Neural progenitor cell (in vitro differentiated cells): Measurements from ENCODE around the gene AHI1. TPM values are rescaled to one million over a fixed set of nuclear protein-coding genes. Genes with fewer than 3 reads are reported as not detected.

Experiments used
- DNase-seq: peaks from one replicate; pipeline ENCODE4 v3.0.0-alpha.2; 2016; ENCODE audit warnings: low spot score
- H2AFZ ChIP-seq: fragments of 200-600 bp; sonication (generic); replicated peaks from 2 replicates; pipeline ENCODE4 v1.6.1; 2016; ENCODE audit warnings: antibody characterized with exemption
- H3F3A ChIP-seq: fragments of 200-600 bp; sonication (generic); 2 replicates; pipeline ENCODE4 v1.6.1; 2016; ENCODE audit warnings: antibody characterized with exemption, low read depth
- H3K27ac ChIP-seq: fragments of 200-600 bp; sonication (generic); 2 replicates; pipeline ENCODE4 v1.5.1; 2016; ENCODE audit warnings: mild to moderate bottlenecking
- H3K27me3 ChIP-seq: fragments of 200-600 bp; sonication (generic); 2 replicates; pipeline ENCODE4 v1.6.1; 2016; ENCODE audit warnings: mild to moderate bottlenecking, moderate library complexity
- H3K36me3 ChIP-seq: fragments of 200-600 bp; sonication (generic); 2 replicates; pipeline ENCODE4 v1.5.1; 2016
- H3K4me1 ChIP-seq: fragments of 200-600 bp; sonication (generic); 2 replicates; pipeline ENCODE4 v1.6.1; 2016; ENCODE audit warnings: mixed run types
- H3K4me2 ChIP-seq: fragments of 200-600 bp; sonication (generic); 2 replicates; pipeline ENCODE4 v1.6.1; 2016
- H3K4me3 ChIP-seq: fragments of 200-600 bp; sonication (generic); 2 replicates; pipeline ENCODE4 v1.5.1; 2016
- H3K79me2 ChIP-seq: fragments of 200-600 bp; sonication (generic); 2 replicates; pipeline ENCODE4 v1.6.1; 2016; ENCODE audit warnings: low read depth
- H3K9ac ChIP-seq: fragments of 200-600 bp; sonication (generic); 2 replicates; pipeline ENCODE4 v1.6.1; 2016
- H3K9me3 ChIP-seq: fragments of 200-600 bp; sonication (generic); 2 replicates; pipeline ENCODE4 v1.5.1; 2016; ENCODE audit warnings: low read depth
- H4K20me1 ChIP-seq: fragments of 200-600 bp; sonication (generic); 2 replicates; pipeline ENCODE4 v1.6.1; 2016; ENCODE audit warnings: low read depth
- H3K27ac Mint-ChIP-seq: 3 replicates; pipeline ENCODE4 v1.8.0; 2021; ENCODE audit warnings: mixed read lengths
- H3K27me3 Mint-ChIP-seq: 2 replicates; pipeline ENCODE4 v1.8.0; 2022; ENCODE audit warnings: low read depth, mild to moderate bottlenecking, inconsistent platforms, moderate library complexity, mixed read lengths; ENCODE audit not compliant: insufficient read depth
- H3K36me3 Mint-ChIP-seq: 3 replicates; pipeline ENCODE4 v1.8.0; 2021; ENCODE audit warnings: mixed read lengths
- H3K4me1 Mint-ChIP-seq: 3 replicates; pipeline ENCODE4 v1.8.0; 2021; ENCODE audit warnings: mixed read lengths
- H3K4me3 Mint-ChIP-seq: 3 replicates; pipeline ENCODE4 v1.8.0; 2021; ENCODE audit warnings: mild to moderate bottlenecking, moderate library complexity, mixed read lengths
- H3K9me3 Mint-ChIP-seq: 3 replicates; pipeline ENCODE4 v1.8.0; 2020; ENCODE audit warnings: mixed read lengths
- CTCF ChIP-seq: fragments of 200-600 bp; sonication (generic); IDR thresholded peaks from 2 replicates; pipeline ENCODE4 v1.5.1; 2017; ENCODE audit warnings: antibody characterized with exemption, mild to moderate bottlenecking
- EZH2 ChIP-seq: fragments of 200-600 bp; sonication (generic); IDR thresholded peaks from 2 replicates; pipeline ENCODE4 v1.6.1; 2017; ENCODE audit warnings: antibody characterized with exemption, mild to moderate bottlenecking, moderate library complexity
- EZH2phosphoT487 ChIP-seq: fragments of 200-600 bp; sonication (generic); IDR thresholded peaks from 2 replicates; pipeline ENCODE4 v1.6.1; 2017; ENCODE audit warnings: antibody characterized with exemption
- total RNA-seq: library from RNA; depleted of rRNA; stranded (reverse); fragments of >200 nt; gene quantifications from 2 replicates; pipeline ENCODE4 v1.2.3, GENCODE V29; 2015; ENCODE audit warnings: low replicate concordance

The AHI1 gene
- total RNA-seq, 1 donor from 2014 or later: 26.2 TPM

- no peaks in the 10 kb centered on the region for H4K20me1 ChIP-seq
- no peak overlapping the region for H3K4me3 Mint-ChIP-seq
- no peaks in the 10 kb centered on the region for H3K9me3 Mint-ChIP-seq
- no peak overlapping the region for H2AFZ ChIP-seq
- no peak for TF ChIP-seq EZH2
- TF ChIP-seq CTCF: no peak
- TF ChIP-seq EZH2phosphoT487: no peak
- H3K36me3 ChIP-seq: peaks cover 6% of the 10 kb centered on the region
- no peaks in the 10 kb centered on the region for H3K4me1 Mint-ChIP-seq
- H3K4me2 ChIP-seq: no peak overlapping the region
- H3K9ac ChIP-seq: no peak overlapping the region
- H3K4me3 ChIP-seq: no peak overlapping the region
- no peak overlapping the region for H3K27ac Mint-ChIP-seq
- no peaks in the 10 kb centered on the region for H3K4me1 ChIP-seq
- no peaks in the 10 kb centered on the region for H3F3A ChIP-seq
- DNase-seq: no peak
- no peaks in the 10 kb centered on the region for H3K9me3 ChIP-seq
- H3K27me3 ChIP-seq: no peaks in the 10 kb centered on the region
- peaks cover 7% of the 10 kb centered on the region for H3K36me3 Mint-ChIP-seq
- H3K79me2 ChIP-seq: no peaks in the 10 kb centered on the region
- no peaks in the 10 kb centered on the region for H3K27me3 Mint-ChIP-seq
- H3K27ac ChIP-seq: no peak overlapping the region
Measured at GRCh38 chr6:135299256-135299655, 198.3 kb downstream of the AHI1 start.

- Histone ChIP-seq H3K4me2 (no peak overlapping the region), H2AFZ (no peak overlapping the region), H3K9ac (no peak overlapping the region), H3K4me1 (no peaks in the 10 kb centered on the region), H3K27ac (no peak overlapping the region), H4K20me1 (no peaks in the 10 kb centered on the region), H3K27me3 (no peaks in the 10 kb centered on the region), H3K9me3 (no peaks in the 10 kb centered on the region), H3K79me2 (no peaks in the 10 kb centered on the region), H3F3A (no peaks in the 10 kb centered on the region), H3K36me3 (peaks cover 6% of the 10 kb centered on the region), H3K4me3 (no peak overlapping the region)
- Mint-ChIP-seq H3K4me1 (no peaks in the 10 kb centered on the region), H3K36me3 (peaks cover 10% of the 10 kb centered on the region), H3K27me3 (no peaks in the 10 kb centered on the region), H3K9me3 (no peaks in the 10 kb centered on the region), H3K27ac (no peak overlapping the region), H3K4me3 (no peak overlapping the region)
- TF ChIP-seq EZH2phosphoT487: no peak
- no peak for TF ChIP-seq EZH2
- no peak for TF ChIP-seq CTCF
- DNase-seq: no peak
Measured at GRCh38 chr6:135298455-135298854, 199.1 kb downstream of the AHI1 start.

DNA sequence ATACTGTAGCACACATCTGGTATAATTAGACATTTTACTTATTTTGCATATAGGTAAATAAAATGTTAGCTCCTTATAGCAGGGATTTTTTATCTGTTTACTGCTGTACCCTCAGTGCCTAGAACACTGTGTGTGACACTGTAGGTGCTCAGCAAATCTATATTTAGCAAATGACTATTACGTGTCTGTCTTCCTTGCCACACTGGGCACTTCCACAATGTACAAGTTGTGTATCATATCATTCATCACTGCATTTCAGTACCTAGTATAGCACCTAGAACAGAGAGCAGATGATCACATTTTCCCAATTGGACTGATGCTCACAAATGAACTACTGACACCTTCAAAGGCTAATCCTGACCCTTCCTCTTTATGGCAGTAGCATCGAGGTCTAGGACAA lies 200.8 kb downstream of the AHI1 start:
- Histone ChIP-seq H3K4me3 (no peak overlapping the region), H3K4me1 (no peaks in the 10 kb centered on the region), H3K27me3 (no peaks in the 10 kb centered on the region), H3K9ac (no peak overlapping the region), H3K79me2 (no peaks in the 10 kb centered on the region), H2AFZ (no peak overlapping the region), H3K36me3 (peaks cover 6% of the 10 kb centered on the region), H4K20me1 (no peaks in the 10 kb centered on the region), H3K27ac (no peak overlapping the region), H3K4me2 (no peak overlapping the region), H3F3A (no peaks in the 10 kb centered on the region), H3K9me3 (no peaks in the 10 kb centered on the region)
- Mint-ChIP-seq H3K4me3 (no peak overlapping the region), H3K27ac (no peak overlapping the region), H3K9me3 (no peaks in the 10 kb centered on the region), H3K4me1 (no peaks in the 10 kb centered on the region), H3K36me3 (peaks cover 12% of the 10 kb centered on the region), H3K27me3 (no peaks in the 10 kb centered on the region)
- TF ChIP-seq CTCF: no peak
- no peak for TF ChIP-seq EZH2
- no peak for TF ChIP-seq EZH2phosphoT487
- no peak for DNase-seq

GRCh38 chr6:135295085-135295484 lies 202.5 kb downstream of the AHI1 start:
- Histone ChIP-seq H3K4me3 (no peak overlapping the region), H3K4me2 (no peak overlapping the region), H3K27ac (no peak overlapping the region), H3K9me3 (no peaks in the 10 kb centered on the region), H4K20me1 (no peaks in the 10 kb centered on the region), H3K36me3 (peaks cover 6% of the 10 kb centered on the region), H2AFZ (no peak overlapping the region), H3K79me2 (no peaks in the 10 kb centered on the region), H3F3A (no peaks in the 10 kb centered on the region), H3K27me3 (no peaks in the 10 kb centered on the region), H3K4me1 (no peaks in the 10 kb centered on the region), H3K9ac (no peak overlapping the region)
- no peak overlapping the region for H3K27ac Mint-ChIP-seq
- H3K4me1 Mint-ChIP-seq: no peaks in the 10 kb centered on the region
- H3K4me3 Mint-ChIP-seq: no peak overlapping the region
- no peaks in the 10 kb centered on the region for H3K27me3 Mint-ChIP-seq
- H3K36me3 Mint-ChIP-seq: peaks cover 7% of the 10 kb centered on the region
- TF ChIP-seq EZH2phosphoT487 (no peak), EZH2 (no peak), CTCF (no peak)
- no peak for DNase-seq
- H3K9me3 Mint-ChIP-seq: no peaks in the 10 kb centered on the region
